DMS53 treated with DMSO at 0.1 percent for 48 hours (cell line): ENCODE results near the gene KRTAP10-6.
"Not testable (repeated sequence)": the region's sequence is repeated elsewhere in the genome, so short reads cannot be mapped to it uniquely, and the experiment has no call there.

ENCODE experiments used
- DNase-seq: peaks from one replicate; lab custom pipeline; 2025; ENCODE audit not compliant: unreplicated experiment; lab: John Stamatoyannopoulos, UW

Gene KRTAP10-6

DNA sequence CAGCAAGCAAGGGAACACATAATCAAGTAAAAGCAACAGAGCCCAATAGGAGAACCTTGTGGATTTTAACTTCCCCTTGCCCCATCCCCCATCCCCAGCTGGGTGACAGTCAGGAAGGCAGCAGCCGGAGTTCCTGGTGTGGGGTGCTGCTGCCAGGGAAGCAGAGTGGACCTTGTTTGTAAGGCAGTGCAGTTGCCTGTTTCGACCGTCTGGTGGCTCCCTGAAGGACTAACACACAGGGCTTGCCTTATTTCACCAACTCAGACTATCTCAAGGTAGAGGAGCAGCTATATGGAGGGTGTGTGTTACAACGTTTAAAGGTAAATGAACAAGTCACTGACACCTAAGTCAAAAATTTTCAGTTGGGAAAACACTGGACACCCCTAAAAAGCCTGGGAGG, 26.2 kb upstream of the KRTAP10-6 start:
- no peak for DNase-seq

GRCh38 chr21:44617071-44617501, 24.8 kb upstream of the KRTAP10-6 start:
- DNase-seq, result no peak

- no peak for DNase-seq
Observed at GRCh38 chr21:44616591-44616926, 24.3 kb upstream of the KRTAP10-6 start.

DNA sequence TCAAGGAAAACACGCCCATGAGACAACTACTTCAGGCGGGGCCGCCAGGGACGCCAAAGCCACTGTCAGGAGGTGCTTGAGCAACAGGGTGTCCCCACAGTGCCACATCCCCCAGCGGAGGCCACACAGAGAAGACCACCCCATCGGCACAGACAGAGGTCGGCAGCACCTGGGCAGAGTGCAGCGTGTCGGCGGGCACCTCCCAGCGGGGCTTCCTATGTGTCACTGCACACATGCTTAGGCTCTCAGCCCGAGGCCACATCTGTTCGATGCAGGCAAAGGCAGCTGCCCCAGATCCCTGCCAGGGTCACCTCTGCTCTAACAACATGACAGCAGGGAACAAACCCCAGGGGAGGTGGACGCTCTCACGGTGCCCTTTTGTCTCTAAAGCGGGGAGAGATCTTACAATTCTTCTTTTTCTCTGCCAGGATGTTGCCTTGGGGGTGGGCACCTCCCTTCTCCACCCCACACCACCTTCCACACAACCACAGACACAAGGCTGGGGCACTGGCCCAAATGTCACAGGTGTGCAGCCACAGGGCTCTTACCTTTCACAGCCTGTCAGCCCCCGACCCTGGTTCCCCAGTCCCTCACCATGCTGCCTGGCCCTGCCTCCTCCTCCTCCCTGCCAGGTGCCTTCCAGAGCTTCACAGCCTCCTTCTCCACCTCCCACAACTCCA, 23.7 kb upstream of the KRTAP10-6 start:
- DNase-seq, result no peak

- no peak for DNase-seq
Observed at GRCh38 chr21:44615466-44615865, 23.2 kb upstream of the KRTAP10-6 start.

GRCh38 chr21:44614961-44615391, 22.7 kb upstream of the KRTAP10-6 start:
- DNase-seq, result no peak

GRCh38 chr21:44614161-44614631, 21.9 kb upstream of the KRTAP10-6 start:
- DNase-seq, result no peak

GRCh38 chr21:44613386-44614155, 21.3 kb upstream of the KRTAP10-6 start:
- DNase-seq, result no peak

DNA sequence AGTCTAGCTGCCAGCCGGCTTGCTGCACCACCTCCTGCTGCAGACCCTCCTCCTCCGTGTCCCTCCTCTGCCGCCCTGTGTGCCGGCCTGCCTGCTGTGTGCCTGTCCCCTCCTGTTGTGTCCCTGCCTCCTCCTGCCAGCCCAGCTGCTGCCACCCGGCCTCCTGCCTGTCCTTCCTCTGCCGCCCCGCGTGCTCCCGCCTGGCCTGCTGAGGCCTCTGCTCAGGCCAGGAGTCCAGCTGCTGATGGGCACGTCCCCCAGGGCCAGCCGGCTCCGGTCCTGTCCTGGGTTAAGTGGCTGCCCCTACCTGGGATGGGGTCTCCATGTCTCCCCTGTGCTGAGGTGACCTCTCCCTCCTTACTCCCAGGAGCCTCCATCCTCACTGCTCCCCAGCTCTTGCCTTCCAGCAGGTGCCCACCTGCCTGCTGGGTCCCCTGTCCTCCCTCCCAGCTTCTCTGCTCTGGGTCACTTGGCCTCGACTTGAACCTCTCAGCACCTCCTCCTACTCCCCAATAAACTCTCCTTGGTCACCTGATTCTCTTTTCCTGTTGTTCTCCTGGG, 20.4 kb upstream of the KRTAP10-6 start:
- no peak for DNase-seq

- no peak for DNase-seq
Observed at GRCh38 chr21:44612029-44612486, 19.8 kb upstream of the KRTAP10-6 start, which contains the start of gene KRTAP10-8. Gene KRTAP10-8, plus strand, starts transcription at chr21:44612079. Its CDS starts 22 bp downstream, at chr21:44612101.

GRCh38 chr21:44611551-44611950, 19.2 kb upstream of the KRTAP10-6 start:
- no peak for DNase-seq

DNA sequence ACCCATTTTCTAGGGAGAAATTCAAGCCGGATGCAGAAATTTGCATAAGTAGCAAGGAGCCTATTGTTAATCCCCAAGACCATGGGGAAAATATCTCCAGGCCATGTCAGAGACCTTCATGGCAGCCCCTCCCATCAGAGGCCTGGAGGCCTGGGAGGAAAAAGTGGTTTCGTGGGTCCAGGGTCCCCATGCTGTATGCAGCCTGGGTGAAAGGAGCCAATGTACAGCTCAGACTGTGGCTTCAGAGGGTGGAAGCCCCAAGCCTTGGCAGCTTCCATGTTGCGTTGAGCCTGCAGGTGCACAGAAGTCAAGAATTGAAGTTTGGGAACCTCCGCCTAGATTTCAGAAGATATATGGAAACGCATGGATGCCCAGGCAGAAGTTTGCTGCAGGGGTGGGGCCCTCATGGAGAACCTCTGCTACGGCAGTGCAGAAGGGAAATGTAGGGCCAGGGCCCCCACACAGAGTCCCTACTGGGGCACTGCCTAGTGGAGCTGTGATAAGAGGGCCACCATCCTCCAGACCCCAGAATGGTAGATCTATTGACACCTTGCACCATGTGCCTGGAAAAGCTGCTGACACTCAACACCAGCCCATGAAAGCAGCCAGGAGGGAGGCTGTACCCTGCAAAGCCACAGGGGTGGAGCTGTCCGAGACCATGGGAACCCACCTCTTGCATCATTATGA, 18.0 kb upstream of the KRTAP10-6 start:
- not testable (repeated sequence) for DNase-seq

- DNase-seq, result no peak
Observed at GRCh38 chr21:44609193-44609592, 16.9 kb upstream of the KRTAP10-6 start.

DNA sequence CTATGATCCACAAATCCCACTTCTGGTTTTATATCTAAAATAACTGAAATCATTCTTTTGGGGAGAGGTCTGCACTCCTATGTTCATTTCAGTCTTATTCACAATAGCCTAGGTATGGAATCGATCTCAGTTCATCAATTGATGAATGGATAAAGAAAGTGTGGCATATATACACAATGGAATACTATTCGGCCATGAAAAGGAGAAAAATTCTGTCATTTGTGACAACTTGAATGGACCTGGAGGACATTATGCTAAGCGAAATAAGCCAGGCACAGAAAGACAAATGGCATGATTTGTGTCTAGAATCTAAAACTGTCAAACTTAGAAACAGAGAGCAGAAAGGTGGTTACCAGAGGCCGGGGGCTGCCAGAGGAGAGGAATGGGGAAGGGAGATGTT, 14.2 kb upstream of the KRTAP10-6 start:
- DNase-seq, result no peak

GRCh38 chr21:44603911-44604310, 11.6 kb upstream of the KRTAP10-6 start:
- DNase-seq, result no peak

GRCh38 chr21:44603109-44603875, 11.0 kb upstream of the KRTAP10-6 start:
- DNase-seq, result no peak

- no peak for DNase-seq
Observed at GRCh38 chr21:44602463-44602850, 10.2 kb upstream of the KRTAP10-6 start.

DNA sequence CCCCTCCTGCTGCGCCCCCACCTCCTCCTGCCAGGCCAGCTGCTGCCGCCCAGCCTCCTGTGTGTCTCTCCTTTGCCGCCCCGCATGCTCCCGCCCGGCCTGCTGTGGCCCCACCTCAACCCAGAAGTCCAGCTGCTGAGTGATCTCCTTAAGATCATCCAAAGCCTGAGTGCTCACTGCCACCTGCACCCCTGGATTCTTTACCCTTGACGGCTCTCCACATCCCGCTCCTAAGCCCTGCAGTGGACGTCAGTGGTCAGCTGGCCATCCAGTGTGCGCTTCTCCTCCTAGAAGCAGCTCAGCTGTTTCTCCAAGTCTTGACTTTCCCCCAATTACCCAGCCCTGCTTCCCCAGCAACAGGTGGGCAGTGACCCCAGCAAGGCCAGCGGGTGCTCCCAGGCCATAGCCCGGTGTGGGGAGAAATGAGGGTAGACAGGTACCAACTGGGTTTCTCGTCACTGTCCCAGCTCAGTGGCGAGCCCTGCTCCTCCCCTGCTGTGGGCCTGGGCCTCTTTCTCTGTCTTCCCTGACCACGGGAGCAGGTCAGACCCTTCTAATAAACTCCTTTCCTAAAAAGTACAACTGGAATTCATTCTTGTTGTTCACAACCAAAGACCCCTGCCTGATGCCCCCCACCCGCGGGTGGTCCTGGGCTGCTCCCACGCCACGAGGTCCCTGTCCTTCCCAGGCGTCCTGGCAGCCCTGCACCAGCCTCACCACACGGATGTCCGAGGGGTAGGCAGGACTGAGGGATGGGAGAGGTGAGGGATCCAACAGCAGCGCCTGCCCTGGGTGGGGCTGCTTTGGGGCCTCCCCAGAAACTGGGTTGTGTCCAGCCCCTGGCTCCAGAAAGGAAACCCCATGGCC, 9.5 kb upstream of the KRTAP10-6 start:
- DNase-seq, result no peak

DNA sequence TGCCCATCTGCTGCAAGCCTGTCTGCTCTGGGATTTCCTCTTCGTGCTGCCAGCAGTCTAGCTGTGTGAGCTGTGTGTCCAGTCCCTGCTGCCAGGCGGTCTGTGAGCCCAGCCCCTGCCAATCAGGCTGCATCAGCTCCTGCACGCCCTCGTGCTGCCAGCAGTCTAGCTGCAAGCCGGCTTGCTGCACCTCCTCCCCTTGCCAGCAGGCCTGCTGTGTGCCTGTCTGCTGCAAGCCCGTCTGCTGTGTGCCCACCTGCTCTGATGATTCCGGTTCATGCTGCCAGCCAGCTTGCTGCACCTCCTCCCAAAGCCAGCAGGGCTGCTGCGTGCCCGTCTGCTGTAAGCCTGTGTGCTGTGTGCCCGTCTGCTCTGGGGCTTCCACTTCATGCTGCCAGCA, 8.8 kb upstream of the KRTAP10-6 start:
- not testable (repeated sequence) for DNase-seq
